Pulmonary artery endothelial cell (primary cell): ENCODE measurements around the gene SOX12. TPM values are rescaled to one million over a fixed set of nuclear protein-coding genes. Genes with fewer than 3 reads are reported as not detected.
"Not testable (repeated sequence)": the region's sequence is repeated elsewhere in the genome, so short reads cannot be mapped to it uniquely, and the experiment has no call there.

Experiments
- DNase-seq: peaks from one replicate; pipeline ENCODE4 v3.0.0-alpha.2; 2011; ENCODE audit warnings: low read depth, low spot score
- total RNA-seq: library from RNA; depleted of rRNA; stranded (reverse); fragments of >200 nt; gene quantifications from 2 replicates; pipeline ENCODE4 v1.2.3, GENCODE V29; 2014

Gene SOX12
- total RNA-seq, 1 donor from 2014 or later = 4.3 TPM

- no peak for DNase-seq
Measured at GRCh38 chr20:328975-329695, 3.8 kb downstream of the SOX12 start.

GRCh38 chr20:329851-330232 lies 4.5 kb downstream of the SOX12 start:
- DNase-seq = no peak

GRCh38 chr20:330233-331149 lies 5.1 kb downstream of the SOX12 start:
- no peak for DNase-seq

- DNase-seq = no peak
Measured at GRCh38 chr20:334578-334977, 9.2 kb downstream of the SOX12 start.

- DNase-seq = not testable (repeated sequence)
Measured at GRCh38 chr20:336040-336439, 10.7 kb downstream of the SOX12 start.

- DNase-seq = no peak
Measured at GRCh38 chr20:341682-342081, 16.3 kb downstream of the SOX12 start.

GRCh38 chr20:343107-343506 lies 17.8 kb downstream of the SOX12 start:
- no peak for DNase-seq

- no peak for DNase-seq
Measured at GRCh38 chr20:346033-346639, 20.8 kb downstream of the SOX12 start.

GRCh38 chr20:346640-347316 lies 21.4 kb downstream of the SOX12 start, which contains the start of gene NRSN2:
NRSN2 (plus strand) TSS chr20:347111; CDS start chr20:349644, 2,533 bp downstream.
- no peak for DNase-seq

- no peak for DNase-seq
Measured at GRCh38 chr20:347317-347639, 21.9 kb downstream of the SOX12 start.

- DNase-seq = no peak
Measured at GRCh38 chr20:347640-348484, 22.5 kb downstream of the SOX12 start.

GRCh38 chr20:348972-349841 lies 23.9 kb downstream of the SOX12 start:
- DNase-seq = no peak

GRCh38 chr20:353166-353565 lies 27.8 kb downstream of the SOX12 start:
- no peak for DNase-seq

GRCh38 chr20:354298-354977 lies 29.1 kb downstream of the SOX12 start:
- no peak for DNase-seq

GRCh38 chr20:356154-356553 lies 30.8 kb downstream of the SOX12 start:
- DNase-seq = not testable (repeated sequence)

- no peak for DNase-seq
Measured at GRCh38 chr20:356745-357144, 31.4 kb downstream of the SOX12 start.

GRCh38 chr20:358891-359555 lies 33.7 kb downstream of the SOX12 start:
- DNase-seq = no peak

GRCh38 chr20:361561-361960 lies 36.2 kb downstream of the SOX12 start:
- DNase-seq = no peak
